Neuronal stem cell (in vitro differentiated cells): ENCODE measurements around the gene TYW1B.
"Not testable (repeated sequence)": the region's sequence is repeated elsewhere in the genome, so short reads cannot be mapped to it uniquely, and the experiment has no call there.

Source experiments
- DNase-seq: peaks from one replicate; pipeline ENCODE4 v3.0.0-alpha.2; 2013; ENCODE audit warnings: low spot score
- H2AFZ ChIP-seq: one replicate; pipeline ENCODE4 v1.6.1; 2013; ENCODE audit warnings: mild to moderate bottlenecking, low read length, inconsistent platforms
- H2AK5ac ChIP-seq: 2 replicates; pipeline ENCODE4 v1.6.1; 2013; ENCODE audit warnings: low read depth, mild to moderate bottlenecking, inconsistent platforms, low read length, moderate library complexity, mixed read lengths
- H2BK120ac ChIP-seq: 2 replicates; pipeline ENCODE4 v1.6.1; 2013; ENCODE audit warnings: low read depth, mild to moderate bottlenecking, inconsistent platforms, low read length, moderate library complexity, mixed read lengths
- H2BK12ac ChIP-seq: one replicate; pipeline ENCODE4 v1.6.1; 2013; ENCODE audit warnings: low read length, inconsistent platforms
- H2BK15ac ChIP-seq: 2 replicates; pipeline ENCODE4 v1.6.1; 2013; ENCODE audit warnings: mild to moderate bottlenecking, low read length, inconsistent platforms, mixed read lengths
- H2BK5ac ChIP-seq: one replicate; pipeline ENCODE4 v1.6.1; 2013; ENCODE audit warnings: inconsistent platforms, mild to moderate bottlenecking, low read length, moderate library complexity
- H3K14ac ChIP-seq: one replicate; pipeline ENCODE4 v1.6.1; 2013; ENCODE audit warnings: low read length, inconsistent platforms
- H3K18ac ChIP-seq: 2 replicates; pipeline ENCODE4 v1.6.1; 2013; ENCODE audit warnings: low read length, inconsistent platforms
- H3K23ac ChIP-seq: 2 replicates; pipeline ENCODE4 v1.6.1; 2013; ENCODE audit warnings: low read depth, mild to moderate bottlenecking, mixed read lengths, low read length, inconsistent platforms; ENCODE audit not compliant: poor library complexity
- H3K27ac ChIP-seq: replicated peaks from 3 replicates; pipeline ENCODE4 v1.5.1; 2013; ENCODE audit warnings: low read length, inconsistent platforms
- H3K27me3 ChIP-seq, 3 experiments: 2 replicates each; pipeline ENCODE4 v1.6.1; 2013; ENCODE audit warnings: low read length in 3 of 3, mild to moderate bottlenecking in 2 of 3, inconsistent platforms in 1 of 3, low read depth in 1 of 3, mixed read lengths in 1 of 3, moderate library complexity in 1 of 3; ENCODE audit not compliant: control insufficient read depth in 3 of 3, insufficient read depth in 3 of 3
- H3K36me3 ChIP-seq, 2 donors: replicated peaks in 1 of 2; 2 replicates each; pipeline ENCODE4 v1.6.1; 2013; ENCODE audit warnings: low read length in 2 of 2; ENCODE audit not compliant: control insufficient read depth in 2 of 2, insufficient read depth in 2 of 2
- H3K4ac ChIP-seq: 2 replicates; pipeline ENCODE4 v1.6.1; 2013; ENCODE audit warnings: inconsistent platforms, mild to moderate bottlenecking, low read length, moderate library complexity
- H3K4me1 ChIP-seq, 2 donors: 1 replicate in 1 of 2; 2 replicates in 1 of 2; pipeline ENCODE4 v1.6.1; 2013; ENCODE audit warnings: low read length in 2 of 2, low read depth in 1 of 2; ENCODE audit not compliant: control insufficient read depth in 2 of 2, insufficient read depth in 1 of 2
- H3K4me2 ChIP-seq: one replicate; pipeline ENCODE4 v1.6.1; 2013; ENCODE audit warnings: mild to moderate bottlenecking, low read length, inconsistent platforms; ENCODE audit not compliant: insufficient read depth, poor library complexity, severe bottlenecking
- H3K4me3 ChIP-seq, 2 donors: 2 replicates each; pipeline ENCODE4 v1.5.1; 2013; ENCODE audit warnings: low read length in 2 of 2, mild to moderate bottlenecking in 2 of 2, inconsistent platforms in 1 of 2, moderate library complexity in 1 of 2
- H3K79me1 ChIP-seq: one replicate; pipeline ENCODE4 v1.6.1; 2013; ENCODE audit warnings: low read depth, mild to moderate bottlenecking, inconsistent platforms, low read length, moderate library complexity
- H3K9ac ChIP-seq: one replicate; pipeline ENCODE4 v1.6.1; 2013; ENCODE audit warnings: mild to moderate bottlenecking, low read depth, low read length, inconsistent platforms; ENCODE audit not compliant: poor library complexity
- H3K9me3 ChIP-seq, 2 donors: replicated peaks in 1 of 2; 2 replicates each; pipeline versions ENCODE3 to v1.6.1; 2013; ENCODE audit warnings: low read length in 2 of 2, mild to moderate bottlenecking in 2 of 2, inconsistent platforms in 1 of 2, low read depth in 1 of 2, mixed read lengths in 1 of 2, moderate library complexity in 1 of 2; ENCODE audit not compliant: control insufficient read depth in 2 of 2, insufficient read depth in 1 of 2
- H4K8ac ChIP-seq: one replicate; pipeline ENCODE4 v1.6.1; 2013; ENCODE audit warnings: low read depth, mild to moderate bottlenecking, inconsistent platforms, low read length, moderate library complexity
- H4K91ac ChIP-seq: one replicate; pipeline ENCODE4 v1.6.1; 2013; ENCODE audit warnings: low read length, low read depth, mild to moderate bottlenecking, inconsistent platforms; ENCODE audit not compliant: poor library complexity
- WGBS, 2 donors: extraction: QIAGEN DNeasy Blood & Tissue Kit; methylation state at CpG; one replicate each; pipeline ENCODE4 v1.1.7; 2013; ENCODE audit warnings: missing lambda C conversion rate in 2 of 2, mixed read lengths in 1 of 2; ENCODE audit not compliant: insufficient read length in 2 of 2, insufficient replicate concordance in 1 of 2; ENCODE audit errors: extremely low coverage in 2 of 2; 5-methylcytosine and 5-hydroxymethylcytosine counted together

The TYW1B gene

DNA sequence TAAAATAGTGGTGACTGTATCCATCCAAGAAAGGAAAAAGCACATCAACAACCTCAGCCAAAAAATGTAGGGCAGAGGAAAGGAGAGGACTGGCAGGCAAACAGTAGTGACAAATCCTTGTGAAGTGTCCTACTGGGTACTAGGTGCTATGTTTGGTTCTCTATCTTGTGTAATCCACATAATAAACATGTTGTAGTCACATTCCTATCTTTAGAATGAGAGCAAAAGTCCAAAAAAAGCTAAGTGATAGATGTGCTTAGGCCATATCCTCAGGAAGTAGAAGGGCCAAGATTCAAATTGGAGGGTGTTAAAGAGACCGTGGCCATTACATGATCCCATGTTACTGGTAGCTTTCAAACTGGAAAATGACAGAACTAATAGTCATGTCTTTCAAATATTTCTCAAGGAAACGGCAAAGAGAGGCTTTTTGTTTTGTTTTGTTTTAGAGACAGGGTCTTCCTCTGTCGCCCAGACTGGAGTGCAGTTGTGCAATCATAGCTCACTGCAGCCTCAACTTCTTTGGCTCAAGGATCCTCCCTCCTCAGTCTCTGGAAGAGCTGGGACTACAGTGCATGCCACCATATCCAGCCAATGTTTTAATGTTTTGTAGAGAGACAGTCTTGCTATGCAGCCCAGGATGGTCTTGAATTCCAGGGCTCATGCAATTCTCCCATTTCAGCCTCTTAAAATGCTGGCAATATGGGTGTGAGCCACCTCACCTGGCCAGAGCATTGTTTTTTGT is 244.2 kb downstream of the TYW1B start:
- not testable (repeated sequence) for DNase-seq, H3K9me3 ChIP-seq, H2BK5ac ChIP-seq, H3K9ac ChIP-seq, H2BK120ac ChIP-seq, H3K4ac ChIP-seq, H3K27ac ChIP-seq, H3K4me1 ChIP-seq, H3K4me3 ChIP-seq, H4K8ac ChIP-seq, H2AK5ac ChIP-seq, H3K27me3 ChIP-seq, H2BK12ac ChIP-seq, H2AFZ ChIP-seq, H2BK15ac ChIP-seq, H3K23ac ChIP-seq, H3K18ac ChIP-seq, H3K79me1 ChIP-seq, H3K36me3 ChIP-seq, H3K4me2 ChIP-seq, H3K14ac ChIP-seq, H4K91ac ChIP-seq
- no CpG with 5 or more reads among the region's 3 CpGs for WGBS, 2 donors

GRCh38 chr7:72580142-72580770 is 247.7 kb downstream of the TYW1B start:
- H3K79me1 ChIP-seq, H2BK15ac ChIP-seq, H3K4ac ChIP-seq, H4K8ac ChIP-seq, H3K14ac ChIP-seq, H3K9ac ChIP-seq, H3K18ac ChIP-seq, H2BK12ac ChIP-seq, H2BK5ac ChIP-seq, DNase-seq, H3K9me3 ChIP-seq, H4K91ac ChIP-seq, H3K36me3 ChIP-seq, H3K27me3 ChIP-seq, H3K27ac ChIP-seq, H2AFZ ChIP-seq, H3K4me2 ChIP-seq, H3K4me1 ChIP-seq, H3K23ac ChIP-seq, H3K4me3 ChIP-seq, H2AK5ac ChIP-seq, H2BK120ac ChIP-seq: not testable (repeated sequence)
- WGBS, 2 donors: no CpG with 5 or more reads among the region's 9 CpGs

GRCh38 chr7:72577107-72577506 is 250.9 kb downstream of the TYW1B start:
- H3K4me1 ChIP-seq: peaks cover 0 to 3% of the 10 kb centered on the region in 2 donors
- WGBS, 2 donors: no CpG with 5 or more reads among the region's 2 CpGs
- H2BK12ac ChIP-seq: no peak overlapping the region
- no peak overlapping the region for H3K23ac ChIP-seq
- H3K27ac ChIP-seq: no peak overlapping the region
- H3K79me1 ChIP-seq: no peaks in the 10 kb centered on the region
- H4K91ac ChIP-seq: no peak overlapping the region
- no peak for DNase-seq
- H3K36me3 ChIP-seq: no peaks in the 10 kb centered on the region
- no peak overlapping the region for H3K4me2 ChIP-seq
- no peak overlapping the region for H2BK5ac ChIP-seq
- no peak overlapping the region for H2AFZ ChIP-seq
- no peak overlapping the region for H2BK15ac ChIP-seq
- H3K4me3 ChIP-seq: no peak overlapping the region
- no peak overlapping the region for H4K8ac ChIP-seq
- no peak overlapping the region for H3K4ac ChIP-seq
- no peak overlapping the region for H2BK120ac ChIP-seq
- H3K9ac ChIP-seq: no peak overlapping the region
- no peaks in the 10 kb centered on the region for H3K9me3 ChIP-seq
- H3K18ac ChIP-seq: no peak overlapping the region
- no peaks in the 10 kb centered on the region for H3K27me3 ChIP-seq
- no peak overlapping the region for H2AK5ac ChIP-seq
- no peak overlapping the region for H3K14ac ChIP-seq

DNA sequence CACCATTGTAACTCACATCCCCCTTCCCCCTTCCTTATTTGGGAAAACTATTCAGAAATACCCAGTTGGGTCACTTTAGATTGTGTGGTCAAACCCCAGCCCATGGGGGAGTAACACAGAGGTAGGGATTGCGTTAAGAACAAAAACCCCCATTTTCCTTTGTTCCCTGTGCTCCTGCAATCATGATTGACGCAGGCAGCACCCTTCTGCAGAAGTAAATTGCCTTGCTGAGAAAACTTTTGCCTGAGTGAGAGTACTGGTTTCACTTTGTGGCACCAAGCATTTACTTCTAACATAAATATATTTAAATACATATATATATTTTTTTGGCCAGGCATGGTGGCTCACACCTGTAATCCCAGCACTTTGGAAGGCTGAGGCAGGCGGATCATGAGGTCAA is 266.0 kb downstream of the TYW1B start:
- not testable (repeated sequence) for H3K18ac ChIP-seq, H3K4me2 ChIP-seq, H4K8ac ChIP-seq, H2AFZ ChIP-seq, H3K4me1 ChIP-seq, H3K4ac ChIP-seq, H3K9me3 ChIP-seq, H3K27me3 ChIP-seq, H2AK5ac ChIP-seq, H3K27ac ChIP-seq, H3K9ac ChIP-seq, H4K91ac ChIP-seq, H3K14ac ChIP-seq, H3K36me3 ChIP-seq, H3K79me1 ChIP-seq, H3K23ac ChIP-seq, H2BK12ac ChIP-seq, H2BK5ac ChIP-seq, H2BK120ac ChIP-seq, H2BK15ac ChIP-seq, H3K4me3 ChIP-seq, DNase-seq
- no CpG with 5 or more reads among the region's 3 CpGs for WGBS, 2 donors
